NCI-H82 (cell line): Measurements from ENCODE around the gene KCTD17.

Source experiments
- DNase-seq: peaks from one replicate; lab custom pipeline; 2025; lab: John Stamatoyannopoulos, UW

The KCTD17 gene

DNA sequence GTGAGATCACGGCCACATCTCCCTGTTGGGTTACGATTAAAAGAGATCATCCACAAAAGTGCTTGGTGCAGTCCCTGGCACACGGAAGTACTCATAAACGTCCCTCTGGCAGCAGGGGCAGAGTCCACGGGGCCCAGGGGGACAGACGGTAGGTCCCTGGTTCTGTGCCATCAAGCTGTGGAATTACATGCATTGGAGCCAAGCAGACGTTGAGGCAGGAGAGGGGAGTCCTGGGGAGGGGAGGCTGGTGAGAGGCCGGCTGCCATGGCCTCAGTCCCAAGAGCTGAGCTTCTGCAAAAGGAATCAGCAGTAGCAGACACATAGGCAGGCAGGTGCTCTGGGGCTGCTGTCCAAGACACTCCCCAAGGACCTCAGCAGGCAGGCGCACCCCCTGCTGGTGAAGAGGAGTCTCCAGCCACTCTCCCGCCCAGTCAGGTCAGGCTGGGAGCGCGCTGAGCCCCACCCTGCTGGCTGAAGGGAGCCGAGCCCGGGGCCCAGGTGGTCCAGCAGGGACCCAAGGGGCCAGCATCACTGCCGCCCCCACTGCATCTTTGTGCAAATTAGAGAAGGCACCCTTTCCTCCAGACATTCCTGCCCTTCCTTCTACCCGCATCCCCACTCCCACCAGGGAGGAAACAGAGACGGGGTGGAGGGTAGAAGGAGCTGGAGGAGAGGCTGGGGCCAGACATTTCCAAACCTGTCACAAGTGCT is 7.6 kb upstream of the KCTD17 start:
- peak; percentile 81 for DNase-seq

DNA sequence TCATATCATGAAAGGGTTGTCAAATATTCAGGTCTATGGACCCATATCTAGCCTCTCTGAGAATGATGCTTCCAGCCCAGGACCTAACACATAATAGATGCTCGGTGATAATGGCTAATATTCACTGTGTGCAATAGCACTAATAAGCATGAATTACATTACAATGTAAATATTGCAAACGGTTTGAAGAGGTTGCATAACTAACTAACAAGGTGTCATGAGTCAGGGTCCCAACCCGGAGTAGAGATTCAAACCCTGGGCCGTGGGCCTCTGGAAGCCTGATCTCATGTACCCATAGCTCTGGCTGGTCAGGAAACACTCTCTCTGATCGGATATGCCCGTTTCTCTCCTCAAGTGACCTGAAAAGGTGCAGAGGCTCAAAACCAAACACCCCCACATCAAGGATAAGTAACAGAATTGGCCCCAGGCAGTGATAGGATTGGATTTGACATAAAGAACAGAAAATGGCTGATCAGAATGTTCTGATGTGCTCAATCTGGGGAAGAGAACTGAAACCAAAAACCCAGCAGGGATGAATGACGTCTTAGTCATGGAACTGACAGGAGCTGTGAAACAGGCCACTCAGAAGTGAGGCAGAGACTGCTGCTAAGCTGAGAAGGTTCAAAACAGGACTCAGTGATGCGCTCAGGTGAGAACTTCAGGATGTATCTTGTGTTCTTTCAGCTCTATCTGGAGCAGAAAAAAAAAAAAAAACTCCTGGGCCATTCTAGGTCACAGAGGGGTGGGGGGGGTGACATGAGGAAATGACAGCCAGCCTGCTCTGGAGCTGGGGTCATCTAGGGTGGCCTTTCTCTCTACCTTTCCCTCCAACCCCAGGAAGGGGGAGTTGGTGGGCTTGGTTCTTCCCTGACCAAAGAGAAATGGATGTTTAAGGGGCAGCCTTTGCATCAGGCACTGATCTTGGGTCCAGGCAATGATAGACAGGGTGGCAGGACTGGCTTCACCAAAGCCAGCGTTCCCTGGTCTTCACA is 6.6 kb upstream of the KCTD17 start:
- no peak for DNase-seq

DNA sequence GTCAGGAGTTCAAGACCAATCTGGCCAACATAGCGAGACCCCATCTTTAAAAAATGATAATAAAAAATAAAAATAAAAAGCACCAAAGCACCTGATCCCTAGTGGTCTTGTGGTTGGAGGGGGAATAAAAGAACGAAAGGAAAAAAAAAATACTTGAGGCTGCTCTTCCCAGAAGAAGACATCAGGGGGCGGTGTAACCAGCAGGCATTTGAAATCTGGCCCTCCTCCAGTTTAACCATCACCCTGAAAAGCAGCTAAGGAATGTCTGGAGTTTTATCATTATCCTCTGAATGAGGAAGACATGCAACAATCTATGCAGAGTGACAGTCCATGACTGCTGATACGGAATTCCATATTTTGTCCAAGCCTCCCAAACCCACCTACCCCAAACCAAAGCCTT is 5.6 kb upstream of the KCTD17 start:
- DNase-seq: peak; percentile 37

- no peak for DNase-seq
These were observed 5.0 kb upstream of the KCTD17 start for GRCh38 chr22:37046589-37046988.

- DNase-seq: peak; percentile 95
These were observed 4.5 kb upstream of the KCTD17 start for GRCh38 chr22:37047006-37047405.

DNA sequence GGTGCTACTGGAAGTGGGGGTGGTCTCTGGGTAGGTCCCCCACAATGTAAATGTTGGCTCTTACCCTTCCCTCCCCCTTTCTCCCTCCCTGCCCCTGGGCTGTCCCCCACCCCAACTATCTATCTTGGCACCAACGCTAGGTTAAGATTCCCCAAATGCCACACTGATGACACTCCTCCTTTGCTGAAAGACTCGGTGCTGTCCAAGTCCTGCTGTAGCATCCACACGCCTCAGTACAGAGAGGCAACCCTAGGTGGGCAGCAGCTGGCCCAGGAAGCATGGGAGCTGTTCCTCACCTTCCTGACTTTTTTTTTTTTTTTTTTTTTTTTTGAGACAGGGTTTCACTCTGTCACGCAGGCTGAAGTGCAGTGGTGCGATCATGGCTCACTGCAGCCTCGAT is 3.4 kb upstream of the KCTD17 start:
- DNase-seq: no peak

- no peak for DNase-seq
These were observed 2.3 kb upstream of the KCTD17 start for GRCh38 chr22:37049224-37049623.

- no peak for DNase-seq
These were observed 629 bp upstream of the KCTD17 start for GRCh38 chr22:37050913-37051312.

- DNase-seq: no peak
These were observed 1.1 kb downstream of the KCTD17 start for GRCh38 chr22:37052386-37053309.

GRCh38 chr22:37053310-37054055 is 1.9 kb downstream of the KCTD17 start:
- DNase-seq: peak; percentile 46

DNA sequence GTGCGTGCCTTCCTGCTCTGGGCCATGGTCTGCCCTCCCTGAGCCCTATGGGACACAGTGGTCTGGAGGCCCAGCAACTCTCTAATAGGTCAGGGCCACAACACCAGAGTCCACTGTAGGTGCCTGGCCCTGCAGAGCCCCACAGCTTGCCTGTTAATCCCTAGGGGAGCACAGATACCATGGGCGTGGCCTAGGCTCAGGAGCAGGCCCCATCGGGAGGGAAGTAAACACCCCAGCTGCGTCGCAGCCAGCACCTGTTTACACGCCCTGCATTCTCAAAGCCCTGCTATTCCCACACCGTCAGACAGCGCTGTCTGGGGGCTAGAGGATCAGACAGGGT is 2.5 kb downstream of the KCTD17 start:
- DNase-seq: peak; percentile 94

- peak; percentile 75 for DNase-seq
These were observed 3.2 kb downstream of the KCTD17 start for GRCh38 chr22:37054600-37055365.

- no peak for DNase-seq
These were observed 4.7 kb downstream of the KCTD17 start for GRCh38 chr22:37056246-37056645.

DNA sequence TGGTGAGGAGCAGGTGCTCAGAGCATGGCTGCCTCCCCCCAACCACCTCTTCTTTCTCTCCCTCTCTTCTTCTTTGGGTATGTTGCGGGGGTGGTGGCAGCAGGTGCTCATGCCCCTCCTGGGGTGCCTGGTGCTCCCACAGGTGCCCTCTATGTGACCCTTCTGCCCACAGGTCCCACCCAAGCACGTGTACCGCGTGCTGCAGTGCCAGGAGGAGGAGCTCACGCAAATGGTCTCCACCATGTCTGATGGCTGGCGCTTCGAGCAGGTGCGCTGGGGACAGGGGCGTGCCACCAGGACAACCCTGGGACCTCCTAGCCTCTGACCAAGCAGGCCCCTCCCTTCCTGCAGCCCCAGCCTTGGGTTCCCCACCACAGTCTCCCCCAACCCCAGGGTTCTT is 5.7 kb downstream of the KCTD17 start:
- no peak for DNase-seq

DNA sequence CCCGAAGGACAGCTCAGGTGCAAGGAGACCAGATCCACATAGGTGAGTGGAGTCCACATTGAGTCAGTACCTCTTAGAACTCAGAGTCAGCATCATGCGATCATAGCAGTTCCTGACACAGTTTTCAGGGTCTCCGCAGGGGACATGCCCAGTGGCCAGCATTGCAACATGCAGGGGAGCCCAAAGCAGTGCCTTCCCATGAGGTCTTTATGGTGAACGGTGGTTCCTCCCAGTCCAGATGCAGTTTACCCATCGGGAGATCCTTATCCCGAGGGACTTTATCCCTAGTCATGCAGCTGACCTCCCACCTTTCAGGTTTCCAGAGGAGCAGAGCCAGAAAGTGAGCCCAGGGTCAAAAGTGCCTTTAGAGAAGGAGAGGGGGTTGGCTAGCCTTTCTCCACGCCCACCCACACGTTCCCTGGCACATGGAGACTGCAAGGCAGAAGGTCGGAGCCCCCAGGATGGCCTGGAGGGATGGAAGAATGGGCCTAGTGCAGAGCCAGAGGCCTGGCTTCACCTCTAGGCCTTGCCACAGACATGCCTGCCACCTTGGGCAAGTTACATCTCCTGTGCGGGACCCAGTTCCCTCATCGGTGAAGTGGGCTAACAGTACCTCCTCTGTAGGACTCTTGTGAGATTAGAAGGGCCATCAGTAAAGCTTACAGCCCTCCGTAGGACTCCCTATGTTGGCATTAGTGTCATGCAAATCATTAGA is 6.4 kb downstream of the KCTD17 start:
- DNase-seq: no peak

DNA sequence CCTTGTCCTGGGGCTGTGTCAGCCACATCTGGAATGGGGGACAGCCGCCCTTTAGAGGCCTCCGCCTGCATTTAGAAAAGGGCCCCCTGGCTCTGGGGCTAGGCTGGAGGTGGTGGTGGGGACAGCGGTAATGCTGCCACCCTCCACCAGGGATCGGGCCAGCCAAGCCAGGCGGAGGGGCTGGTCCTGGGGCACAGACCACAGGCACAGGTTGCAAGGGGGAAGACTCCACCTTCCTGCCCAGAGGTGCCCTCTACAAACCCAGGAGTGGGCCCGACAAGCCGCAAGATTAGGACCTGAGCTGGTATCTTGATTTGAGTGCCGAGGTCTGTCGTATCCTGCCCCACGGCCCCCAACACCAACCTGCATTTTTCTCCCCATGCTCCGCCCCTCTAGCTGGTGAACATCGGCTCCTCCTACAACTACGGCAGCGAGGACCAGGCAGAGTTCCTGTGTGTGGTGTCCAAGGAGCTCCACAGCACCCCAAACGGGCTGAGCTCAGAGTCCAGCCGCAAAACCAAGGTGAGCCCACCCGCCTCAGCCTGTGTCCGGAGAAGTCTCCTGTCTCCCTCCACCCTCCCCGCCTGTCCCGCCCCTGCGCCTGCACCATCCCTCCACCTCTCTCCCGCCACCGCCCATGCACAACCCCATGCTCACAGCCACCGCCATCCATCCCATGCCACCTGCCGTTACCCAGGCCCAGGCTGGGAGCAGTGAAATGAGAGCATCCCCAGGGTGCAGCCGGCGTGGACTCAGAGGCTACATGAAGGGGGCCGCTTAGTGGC is 7.6 kb downstream of the KCTD17 start:
- DNase-seq: no peak

DNA sequence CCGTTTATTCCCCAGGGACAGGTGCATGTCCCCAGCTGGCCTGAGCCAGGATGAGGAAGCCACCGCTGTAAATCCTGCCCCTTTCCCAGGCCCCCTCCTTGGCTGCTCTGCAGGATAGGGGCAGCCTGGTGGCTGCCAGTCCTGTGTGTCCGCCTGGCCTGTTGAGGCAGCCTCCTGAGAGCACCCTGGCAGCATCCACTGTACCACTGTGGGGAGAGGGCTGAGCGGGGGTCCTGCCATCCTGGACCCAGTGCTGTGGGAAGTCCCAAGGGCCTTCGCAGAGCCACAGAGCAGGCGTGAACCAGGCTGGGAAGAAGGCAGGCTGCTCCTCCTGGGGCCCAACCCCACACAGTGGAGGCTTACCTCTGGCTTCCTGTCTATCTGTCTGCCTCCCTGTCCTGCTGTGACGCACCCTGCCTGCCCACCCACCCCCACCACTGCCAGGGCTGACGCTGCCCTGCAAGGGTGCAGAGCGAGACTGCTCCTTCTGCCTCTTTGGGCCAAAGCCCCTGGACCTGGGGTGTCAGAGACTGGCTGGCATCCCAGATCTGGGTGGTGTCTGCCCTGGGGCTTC is 8.4 kb downstream of the KCTD17 start:
- peak; percentile 80 for DNase-seq

DNA sequence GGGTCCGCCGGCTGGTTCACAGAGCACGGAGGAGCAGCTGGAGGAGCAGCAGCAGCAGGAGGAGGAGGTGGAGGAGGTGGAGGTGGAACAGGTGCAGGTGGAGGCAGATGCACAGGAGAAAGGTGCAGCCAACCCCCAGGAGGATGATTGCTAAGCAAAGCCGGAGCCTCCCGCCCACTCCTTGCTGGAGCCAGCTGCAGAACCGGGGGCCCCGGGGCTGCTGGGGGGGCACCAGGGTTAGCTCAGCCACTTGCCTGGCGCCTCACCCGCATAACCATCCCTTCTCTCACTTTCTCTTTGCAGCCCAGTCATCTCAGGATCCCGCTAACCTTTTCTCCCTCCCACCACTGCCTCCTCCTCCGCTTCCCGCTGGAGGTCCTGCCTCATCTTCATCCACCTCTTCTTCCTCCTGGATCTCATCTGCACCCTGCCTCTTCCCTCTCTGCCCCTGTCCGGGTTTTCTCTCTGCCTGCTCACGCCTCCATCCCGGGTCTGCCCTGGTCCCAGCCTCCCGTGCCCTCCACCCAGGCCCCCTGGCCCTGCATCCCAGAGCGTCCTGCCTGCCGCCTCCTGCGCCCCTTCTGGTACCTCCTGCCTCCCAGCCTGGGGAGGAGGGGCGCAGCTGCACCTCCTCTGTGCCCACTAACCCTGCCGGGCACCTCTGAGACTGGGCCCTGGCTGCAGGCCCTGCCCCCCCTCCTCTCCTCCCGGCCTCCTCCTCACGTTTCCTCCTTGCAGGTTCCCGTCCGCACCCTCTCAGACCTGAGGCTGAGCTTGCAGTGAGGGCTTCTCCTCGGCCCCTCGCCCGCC is 9.5 kb downstream of the KCTD17 start:
- no peak for DNase-seq
